NCI-H1092 treated with DMSO at 0.1 percent for 48 hours (cell line): ENCODE results near the gene CUZD1.

Source experiments
- DNase-seq: peaks from one replicate; lab custom pipeline; 2025; lab: John Stamatoyannopoulos, UW

The CUZD1 gene

DNA sequence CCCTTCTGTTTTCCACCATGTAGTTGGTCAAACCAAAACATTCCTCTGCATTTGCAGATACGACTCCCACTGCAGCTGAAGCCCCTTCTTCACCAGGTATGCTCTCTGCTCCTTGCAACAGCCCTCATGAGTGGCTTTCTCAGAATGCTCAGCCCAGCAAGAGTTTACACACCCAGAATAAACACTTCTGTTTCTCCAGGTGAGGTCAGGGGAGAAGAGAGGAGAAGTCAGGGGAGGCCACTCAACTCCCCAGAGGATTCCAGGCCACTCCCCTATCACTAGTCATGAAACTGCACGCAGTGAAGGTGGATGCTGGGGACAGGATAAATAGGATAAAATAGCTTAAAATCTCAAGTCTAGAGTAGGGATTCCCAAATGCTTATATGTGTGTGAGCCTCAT lies 31.2 kb downstream of the CUZD1 start:
- DNase-seq: no peak

- DNase-seq: no peak
Observed at GRCh38 chr10:122812751-122813150, 32.9 kb downstream of the CUZD1 start.

GRCh38 chr10:122802282-122802681 lies 43.4 kb downstream of the CUZD1 start:
- DNase-seq: no peak

DNA sequence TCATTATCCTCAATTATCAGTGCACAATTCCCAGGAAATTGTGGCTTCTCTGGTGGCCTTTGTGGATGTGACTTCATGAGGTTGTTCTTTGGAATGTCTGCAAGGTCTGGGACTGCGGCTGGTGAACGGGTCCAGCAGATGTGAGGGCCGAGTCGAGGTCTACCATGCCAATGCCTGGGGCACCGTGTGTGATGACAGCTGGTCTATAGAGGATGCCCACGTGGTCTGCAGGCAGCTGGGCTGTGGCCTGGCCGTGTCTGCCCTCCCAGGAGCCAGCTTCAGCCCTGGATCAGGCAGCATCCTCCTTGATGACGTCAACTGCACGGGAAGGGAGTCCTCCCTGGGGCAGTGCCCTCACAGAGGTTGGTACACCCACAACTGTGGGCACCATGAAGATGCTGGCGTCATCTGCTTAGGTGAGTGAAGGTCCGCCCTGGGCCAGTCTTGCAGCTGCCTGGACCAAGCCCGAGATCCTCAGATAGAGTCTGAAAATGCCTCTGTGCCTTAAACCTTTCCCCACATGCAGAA lies 46.9 kb downstream of the CUZD1 start:
- no peak for DNase-seq

- DNase-seq: no peak
Observed at GRCh38 chr10:122796796-122797195, 48.9 kb downstream of the CUZD1 start.

DNA sequence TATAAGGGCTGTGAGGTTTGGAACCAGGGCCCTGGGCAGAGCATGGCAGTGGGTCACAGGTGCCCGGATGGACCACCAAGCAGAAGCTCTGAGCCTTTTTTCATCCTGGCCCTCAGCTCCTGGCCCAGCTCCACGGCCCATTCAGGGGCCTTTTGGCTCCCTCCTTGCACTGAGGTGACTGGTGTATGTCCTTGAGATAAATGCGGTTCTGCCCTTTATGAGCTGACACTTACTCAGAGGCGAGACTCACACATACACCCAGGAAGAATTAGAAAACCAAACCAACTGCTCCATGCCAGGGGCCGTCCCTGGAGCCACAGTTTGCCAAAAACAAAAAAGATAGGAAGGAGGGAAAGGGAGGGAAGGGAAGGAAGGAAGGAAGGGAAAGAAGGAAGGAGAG lies 49.7 kb downstream of the CUZD1 start:
- DNase-seq: no peak

DNA sequence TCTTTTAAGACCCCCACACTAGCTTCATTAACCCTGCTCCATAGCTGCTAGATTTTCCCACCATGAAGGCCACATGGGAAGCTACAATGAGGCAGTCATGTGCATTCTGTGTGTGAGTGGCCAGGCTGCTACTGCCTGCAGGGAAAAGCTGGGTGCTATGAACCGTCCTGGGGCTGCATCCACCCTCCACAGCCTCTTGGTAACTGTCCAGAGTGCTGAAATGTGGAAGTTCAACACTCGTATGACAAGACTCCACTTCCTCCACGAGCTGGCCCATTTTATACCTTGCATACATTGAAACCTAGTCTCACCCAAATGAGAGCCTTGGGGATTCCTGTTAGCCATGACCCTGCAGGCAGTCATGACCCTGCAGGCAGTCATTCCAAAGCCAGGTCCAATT lies 59.4 kb downstream of the CUZD1 start:
- DNase-seq: no peak

DNA sequence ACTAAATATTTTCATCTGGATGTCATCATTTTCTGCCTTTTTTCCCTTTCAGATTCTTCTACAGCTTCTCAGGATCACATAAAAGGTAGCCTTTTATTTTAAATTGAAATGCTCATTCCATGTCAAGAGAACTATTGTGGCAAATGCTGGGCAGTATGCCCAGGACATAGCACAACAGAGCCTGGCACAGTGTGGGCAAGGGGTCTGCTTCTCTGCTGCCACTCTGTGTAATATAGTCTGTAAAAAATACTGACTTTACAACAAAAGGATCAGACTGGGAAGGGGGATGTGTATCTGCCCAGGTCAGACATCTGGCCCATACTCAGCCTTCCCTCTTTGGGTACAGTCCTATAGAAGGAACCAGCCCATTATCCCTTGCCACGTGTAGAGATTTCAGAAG lies 62.7 kb downstream of the CUZD1 start:
- no peak for DNase-seq
